Sciatic nerve (tissue), 2 donors: Measurements from ENCODE around the gene ROPN1B. TPM values are rescaled to one million over a fixed set of nuclear protein-coding genes. Genes with fewer than 3 reads are reported as not detected.
A peak's percentile ranks its signal among the peaks of the same experiment; 100 is the strongest.
"Not testable (repeated sequence)": the region's sequence is repeated elsewhere in the genome, so short reads cannot be mapped to it uniquely, and the experiment has no call there.

Experiments used
- ATAC-seq: fragments of 200-7000 bp; cut with Tn5 transposase; one replicate; pipeline ENCODE4 v1.9.1; 2020; ENCODE audit warnings: mild to moderate bottlenecking, moderate library complexity
- DNase-seq: peaks from one replicate; pipeline ENCODE4 v3.0.0-alpha.2; 2020; ENCODE audit warnings: low spot score
- intact Hi-C: fragments of 100-400 bp; cut with DNase I; formaldehyde crosslinking; loops from one replicate; pipeline ENCODE4 v1.14.2; 2022
- total RNA-seq: library from RNA; stranded (reverse); fragmentation: NEBNext Ultra II Directional; extraction: Animal tissue kit (Norgen Biotek cat#: 25700); gene quantifications from one replicate; pipeline ENCODE4 v1.2.1, GENCODE V29; 2021
- donor health status: DM: no; HTN: no; CAD: no.
- donor health status: DM: no; HTN: no; CAD: no.

ROPN1B gene
- 5.4 TPM for total RNA-seq

DNA sequence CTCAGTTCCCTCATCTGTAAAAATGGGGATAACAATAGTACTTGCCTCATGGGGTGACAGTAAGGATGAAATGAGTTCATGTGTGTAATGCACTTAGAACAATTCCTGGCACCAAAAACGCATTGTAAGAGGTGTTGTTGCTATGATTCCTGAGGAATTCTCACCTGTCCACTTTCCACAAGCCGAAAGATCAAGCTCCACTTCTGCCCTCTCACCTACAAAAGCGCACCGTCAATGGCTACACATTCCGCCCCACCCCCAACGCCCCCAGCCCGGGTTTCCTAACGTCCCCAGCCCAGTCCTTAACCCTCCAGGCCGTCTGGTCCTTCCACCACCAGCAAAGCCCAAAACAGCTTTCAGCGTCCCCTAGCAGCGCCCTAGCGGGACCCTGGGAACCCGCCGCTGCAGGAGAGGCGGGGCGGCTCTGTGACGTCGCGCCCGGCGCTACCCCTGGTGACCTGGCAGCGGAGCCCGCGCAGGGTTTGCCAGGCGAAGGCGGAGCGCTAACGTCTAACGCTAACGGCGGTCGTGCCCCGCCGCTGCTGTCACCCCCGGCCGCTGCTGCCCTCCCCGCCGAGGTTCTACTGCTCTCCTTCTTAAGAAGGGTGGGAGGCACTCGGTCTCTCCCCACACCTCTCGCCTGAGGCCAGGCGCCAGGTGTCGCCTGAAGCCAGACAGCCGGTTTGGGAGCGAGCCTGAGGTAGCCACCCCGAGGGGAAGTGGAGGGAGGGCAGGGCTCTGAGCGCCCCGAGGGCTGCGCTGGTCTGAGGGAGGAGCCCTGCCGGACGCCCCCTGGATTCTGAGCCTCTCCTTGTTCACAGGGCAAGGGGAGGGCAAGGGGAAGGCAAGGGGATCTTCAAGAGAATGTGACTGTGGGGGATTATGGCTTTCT is at the start of gene ROPN1B:
Gene ROPN1B, plus strand, starts transcription at position 478 of the 892 bp plus-strand sequence. CDS start 2,877 bp downstream, outside the sequence.
- DNase-seq, intact Hi-C loops: not testable (repeated sequence)
- ATAC-seq: peak; percentile 62

DNA sequence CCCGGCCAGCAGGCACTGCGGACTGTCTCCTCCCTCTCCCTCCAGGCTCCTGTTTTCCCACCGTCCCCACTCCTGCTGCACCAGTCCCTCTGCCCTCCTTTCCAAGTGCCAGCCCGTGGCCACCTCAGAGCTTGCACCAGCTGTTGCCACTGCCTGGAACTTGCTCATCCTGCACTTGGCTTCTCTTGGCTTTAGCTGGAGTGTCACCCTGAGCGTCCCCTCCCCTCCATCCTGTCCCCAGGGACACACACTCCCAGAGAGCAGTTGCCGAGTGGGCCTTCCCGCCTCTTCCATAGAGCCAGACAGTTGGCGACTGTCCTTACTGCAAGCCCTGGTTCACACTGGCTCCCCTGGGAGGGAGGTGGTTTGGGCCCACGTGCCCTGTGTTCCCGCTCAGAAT is 48.8 kb upstream of the ROPN1B start:
- DNase-seq, intact Hi-C loops, ATAC-seq: not testable (repeated sequence)

DNA sequence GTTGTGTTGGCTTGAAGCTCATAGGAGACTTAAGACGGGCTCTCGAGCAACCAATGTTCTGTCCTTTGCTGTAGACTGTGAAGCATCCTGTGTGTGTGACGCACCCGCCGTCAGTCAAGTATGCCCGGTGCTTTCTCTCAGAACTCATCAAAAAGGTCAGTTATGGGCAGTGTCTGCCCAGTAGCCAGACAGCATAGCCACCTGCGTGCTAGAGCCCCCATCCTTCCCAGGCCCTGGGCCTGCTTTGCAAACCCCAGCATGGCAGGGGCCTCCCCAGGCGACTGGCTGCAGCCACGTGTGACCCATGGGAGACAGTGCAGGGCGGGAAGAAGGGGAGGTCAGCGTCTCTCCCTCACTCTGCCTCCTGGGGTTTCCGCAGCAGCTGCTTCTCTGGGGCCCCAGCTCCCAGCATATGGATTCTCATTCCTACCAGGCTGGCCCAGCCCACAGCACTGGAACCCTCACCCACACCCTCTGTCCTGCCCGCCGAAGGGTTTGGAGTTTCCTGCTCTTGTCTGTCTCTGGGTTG is 48.2 kb upstream of the ROPN1B start:
- intact Hi-C loops, DNase-seq: not testable (repeated sequence)

DNA sequence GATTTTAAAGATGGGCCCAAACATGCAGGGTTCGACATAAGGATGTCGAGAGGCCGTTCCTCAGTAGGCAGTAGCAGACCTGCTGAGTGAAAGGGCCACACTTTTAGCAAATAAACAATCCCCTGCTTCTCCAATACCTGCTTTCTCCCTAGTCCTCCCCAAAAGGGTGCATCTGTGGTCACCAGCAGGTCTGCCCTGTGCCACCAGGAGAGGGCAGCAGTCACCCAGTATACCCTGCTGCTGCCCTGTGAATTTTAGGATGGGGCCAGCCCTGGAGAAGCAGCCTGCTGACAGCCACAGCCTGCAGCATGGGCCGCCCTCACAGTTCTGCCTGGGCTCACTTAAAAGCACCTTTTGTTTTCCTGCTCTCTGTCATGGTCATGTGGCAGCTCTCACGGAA is 47.3 kb upstream of the ROPN1B start:
- intact Hi-C loops, DNase-seq: not testable (repeated sequence)

More for the DNA sequence above, 48.2 kb upstream of the ROPN1B start:
- not testable (repeated sequence) for ATAC-seq

DNA sequence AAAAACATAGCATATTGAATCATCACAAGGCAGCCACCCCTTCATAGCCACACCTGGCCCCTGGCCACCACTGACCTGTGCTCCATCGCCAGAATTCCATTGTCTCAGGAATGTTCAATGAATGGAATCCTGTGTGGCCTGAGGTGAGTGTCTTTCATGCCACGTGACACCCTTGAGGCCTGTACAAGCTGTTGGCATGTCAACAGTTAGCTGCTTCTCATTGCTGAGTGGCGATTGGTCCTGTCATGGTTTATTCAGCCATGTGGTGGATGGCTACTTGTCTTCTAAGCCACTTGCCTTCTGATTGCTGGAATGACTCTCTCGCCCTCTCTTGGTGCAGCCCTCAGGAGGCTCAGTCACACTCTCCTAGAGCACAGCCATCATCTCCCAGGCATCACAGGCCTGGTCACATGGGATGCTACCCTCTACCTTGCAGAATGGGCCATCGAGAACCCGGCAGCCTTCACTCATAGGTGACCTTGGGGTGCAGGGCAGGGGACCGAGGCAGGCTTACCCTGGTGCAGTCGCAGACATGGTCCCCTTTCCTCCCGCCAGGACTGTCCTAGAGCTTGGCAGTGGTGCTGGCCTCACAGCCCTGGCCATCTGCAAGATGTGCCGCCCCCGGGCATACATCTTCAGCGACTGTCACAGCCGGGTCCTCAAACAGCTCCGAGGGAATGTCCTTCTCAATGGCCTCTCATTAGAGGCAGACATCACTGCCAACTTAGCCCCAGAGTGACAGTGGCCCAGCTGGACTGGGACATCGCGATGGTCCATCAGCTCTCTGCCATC is 45.5 kb upstream of the ROPN1B start:
- DNase-seq, intact Hi-C loops, ATAC-seq: not testable (repeated sequence)

More for the DNA sequence above, 47.3 kb upstream of the ROPN1B start:
- not testable (repeated sequence) for ATAC-seq

GRCh38 chr3:125924276-125924675 is 44.7 kb upstream of the ROPN1B start:
- ATAC-seq, intact Hi-C loops, DNase-seq: not testable (repeated sequence)

GRCh38 chr3:125925727-125926126 is 43.3 kb upstream of the ROPN1B start:
- DNase-seq, ATAC-seq, intact Hi-C loops: not testable (repeated sequence)

GRCh38 chr3:125928771-125929545 is 40.0 kb upstream of the ROPN1B start:
- intact Hi-C loops, ATAC-seq: not testable (repeated sequence)
- DNase-seq: peak; percentile 70

DNA sequence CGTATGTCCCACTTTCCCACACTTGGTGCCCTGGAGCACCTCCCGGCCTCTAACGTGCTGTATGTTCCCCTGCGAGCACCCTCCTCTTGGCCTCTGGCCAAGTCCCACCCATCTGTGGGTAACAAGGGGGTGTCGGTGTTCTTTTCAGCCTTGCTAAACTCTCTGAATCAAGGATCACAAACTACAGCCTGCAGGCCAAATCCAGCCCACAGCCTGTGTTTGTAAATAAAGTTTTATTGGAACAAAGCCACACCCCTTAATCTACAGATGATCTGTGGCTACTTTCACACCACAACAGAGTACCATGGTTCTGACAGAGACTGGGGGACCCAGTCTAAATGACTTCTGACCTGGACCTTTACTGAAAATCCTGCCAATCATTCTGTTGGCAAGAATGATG is 39.2 kb upstream of the ROPN1B start:
- DNase-seq, ATAC-seq, intact Hi-C loops: not testable (repeated sequence)

DNA sequence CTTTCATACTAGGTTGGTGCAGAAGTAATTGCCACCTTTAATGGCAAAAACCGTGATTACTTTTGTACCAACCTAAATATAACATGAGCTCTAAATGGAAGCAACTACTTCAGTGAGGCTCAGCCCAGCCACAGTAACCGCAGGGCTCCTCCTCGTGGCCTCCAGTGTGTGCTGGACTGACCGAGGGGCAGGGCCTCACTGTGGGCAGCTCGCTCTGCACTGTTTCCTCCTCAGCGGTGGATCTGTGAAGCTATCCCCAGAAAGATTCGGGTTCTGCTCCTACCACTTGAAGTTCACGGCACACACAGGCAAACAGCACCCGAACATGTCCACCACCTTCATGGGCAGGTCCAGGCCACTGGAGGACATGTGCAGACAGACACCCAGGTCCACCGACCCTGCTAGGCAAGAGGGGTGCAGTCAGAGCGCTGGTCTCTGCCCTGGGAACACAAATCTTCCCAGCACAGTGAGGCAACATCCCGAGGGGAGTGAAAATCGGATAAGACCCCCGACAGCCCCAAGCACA is 37.6 kb upstream of the ROPN1B start:
- DNase-seq, ATAC-seq, intact Hi-C loops: not testable (repeated sequence)

GRCh38 chr3:125933397-125934173 is 35.4 kb upstream of the ROPN1B start:
- intact Hi-C loops, ATAC-seq, DNase-seq: not testable (repeated sequence)

DNA sequence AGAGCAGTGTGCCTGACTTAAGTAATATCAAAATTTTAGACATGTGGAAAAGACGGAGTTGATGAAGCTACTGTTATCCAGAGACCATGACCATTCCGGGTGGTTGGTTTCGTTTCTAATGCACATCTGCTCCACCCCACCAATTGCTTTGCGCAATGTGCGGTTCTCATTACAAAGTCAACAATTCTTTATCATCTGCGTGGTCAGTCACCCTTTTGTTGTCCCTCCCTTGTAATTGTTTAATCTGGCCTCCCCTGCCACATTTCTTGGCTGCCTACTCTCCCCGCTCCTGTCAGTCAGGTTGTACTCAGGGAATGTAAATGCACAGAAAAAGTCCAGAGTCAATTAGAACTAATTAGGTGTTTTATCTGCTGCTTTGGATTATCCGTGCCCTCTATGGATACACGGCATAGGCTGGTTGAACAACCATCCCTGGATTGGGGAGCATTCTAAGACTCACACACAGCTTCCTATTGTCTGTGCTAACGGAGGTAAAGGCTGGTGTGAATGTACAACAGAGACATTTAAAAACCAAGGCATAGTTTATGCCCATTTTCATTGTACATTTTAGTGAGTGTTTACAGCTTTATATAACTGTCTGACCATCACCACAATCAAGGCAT is 33.6 kb upstream of the ROPN1B start:
- intact Hi-C loops, DNase-seq: not testable (repeated sequence)
- peak; percentile 68 for ATAC-seq

DNA sequence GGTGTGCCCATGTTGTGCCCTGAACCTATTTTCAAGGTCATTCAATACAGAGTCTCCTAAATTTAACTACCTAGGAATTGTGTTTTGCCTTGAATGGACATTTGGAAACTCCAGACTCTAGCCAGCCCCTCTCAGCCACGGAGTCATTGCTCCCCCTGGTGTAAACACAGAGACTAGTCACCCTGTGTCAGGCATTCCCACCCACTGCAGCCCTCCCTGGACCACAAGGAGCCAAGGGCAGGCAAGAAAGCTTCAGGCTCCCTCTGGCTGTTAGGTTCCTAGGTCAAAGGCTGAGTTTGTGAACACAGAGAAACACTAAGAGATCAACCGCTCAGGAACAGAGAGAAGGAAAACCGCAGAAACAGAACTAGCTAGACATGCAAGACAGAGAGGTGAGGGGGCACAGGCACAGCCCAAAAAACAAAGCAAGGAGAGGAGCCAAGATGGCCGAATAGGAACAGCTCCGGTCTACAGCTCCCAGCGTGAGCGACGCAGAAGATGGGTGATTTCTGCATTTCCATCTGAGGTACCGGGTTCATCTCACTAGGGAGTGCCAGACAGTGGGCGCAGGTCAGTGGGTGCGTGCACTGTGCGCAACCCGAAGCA is 32.7 kb upstream of the ROPN1B start:
- peak; percentile 91 for ATAC-seq
- DNase-seq, intact Hi-C loops: not testable (repeated sequence)

GRCh38 chr3:125936891-125937290 is 32.1 kb upstream of the ROPN1B start:
- ATAC-seq, intact Hi-C loops, DNase-seq: not testable (repeated sequence)

DNA sequence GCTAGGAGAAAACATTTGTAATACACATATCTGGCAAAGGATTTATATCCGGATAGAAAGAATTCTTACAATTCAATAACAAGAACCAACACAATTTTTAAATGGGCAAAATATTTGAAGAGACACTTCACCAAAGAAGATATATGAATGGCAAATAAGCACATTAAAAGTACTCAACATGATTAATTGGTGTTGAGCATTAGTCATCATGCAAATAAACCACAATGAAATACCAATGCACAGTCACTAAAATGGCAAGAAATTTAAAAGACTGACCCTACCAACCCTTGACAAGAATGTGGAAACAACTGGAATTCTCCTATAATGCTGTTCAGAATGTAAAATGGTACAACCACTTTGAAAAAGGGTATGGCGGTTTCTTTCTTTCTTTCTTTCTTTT is 21.2 kb upstream of the ROPN1B start:
- ATAC-seq, DNase-seq, intact Hi-C loops: not testable (repeated sequence)

DNA sequence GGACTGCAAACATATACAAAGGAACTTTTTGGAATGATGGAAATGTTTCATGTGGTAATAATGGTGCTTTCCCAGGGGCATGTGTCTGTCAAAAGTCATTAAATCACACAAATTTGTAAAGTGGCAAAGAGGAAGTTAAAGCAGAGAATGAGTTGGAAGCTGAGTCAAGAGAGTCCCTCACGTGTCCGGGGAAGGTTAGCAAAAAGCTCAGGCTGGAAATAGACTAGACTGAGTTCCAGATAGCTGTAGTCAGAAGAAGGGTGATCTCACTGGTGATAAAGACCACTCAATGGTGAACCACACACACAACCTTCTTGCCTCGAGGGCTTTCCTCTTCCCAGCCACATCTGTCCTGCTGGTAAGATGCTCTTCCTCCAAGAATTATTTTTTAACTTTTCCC is 20.1 kb upstream of the ROPN1B start:
- intact Hi-C loops, ATAC-seq, DNase-seq: not testable (repeated sequence)
